OCI-LY1 (cell line): Measurements from ENCODE around the gene JAGN1.
"Not testable (repeated sequence)": the region's sequence is repeated elsewhere in the genome, so short reads cannot be mapped to it uniquely, and the experiment has no call there.

Experiments used
- H2AFZ ChIP-seq: fragments of 200-600 bp; sonication (generic), shearing (Covaris generic); 2 replicates; pipeline ENCODE4 v1.6.0; 2014; ENCODE audit warnings: antibody characterized with exemption, mild to moderate bottlenecking, low read length
- H3F3A ChIP-seq: fragments of 200-600 bp; sonication (generic), shearing (Covaris generic); 2 replicates; pipeline ENCODE4 v1.6.0; 2014; ENCODE audit warnings: mild to moderate bottlenecking, antibody characterized with exemption, low read length, moderate library complexity; ENCODE audit not compliant: insufficient read depth
- H3K27ac ChIP-seq: fragments of 200-600 bp; sonication (generic); 2 replicates; pipeline ENCODE4 v1.5.1; 2014; ENCODE audit warnings: low read length, mixed run types, mild to moderate bottlenecking, low read depth; ENCODE audit not compliant: poor library complexity, severe bottlenecking
- H3K27me3 ChIP-seq: fragments of 200-600 bp; sonication (generic); 2 replicates; pipeline ENCODE4 v1.6.0; 2014; ENCODE audit warnings: antibody characterized with exemption, mild to moderate bottlenecking, low read length, moderate library complexity; ENCODE audit not compliant: insufficient read depth
- H3K36me3 ChIP-seq: fragments of 200-600 bp; sonication (generic); 2 replicates; pipeline ENCODE4 v1.6.1; 2014; ENCODE audit warnings: mild to moderate bottlenecking, antibody characterized with exemption, low read length, moderate library complexity, mixed read lengths; ENCODE audit not compliant: insufficient read depth
- H3K4me1 ChIP-seq: fragments of 200-600 bp; sonication (generic); 2 replicates; pipeline ENCODE4 v1.5.1; 2014; ENCODE audit warnings: mild to moderate bottlenecking, low read length, moderate library complexity; ENCODE audit not compliant: insufficient read depth, severe bottlenecking
- H3K4me2 ChIP-seq: fragments of 200-600 bp; sonication (generic), shearing (Covaris generic); 2 replicates; pipeline ENCODE4 v1.6.1; 2014; ENCODE audit warnings: low read length
- H3K4me3 ChIP-seq: fragments of 200-600 bp; sonication (generic); 2 replicates; pipeline ENCODE4 v1.5.1; 2014; ENCODE audit warnings: low read length, low read depth, mild to moderate bottlenecking, mixed read lengths; ENCODE audit not compliant: poor library complexity, severe bottlenecking
- H3K79me2 ChIP-seq: fragments of 200-600 bp; shearing (Covaris generic); 2 replicates; pipeline ENCODE4 v1.6.1; 2016; ENCODE audit warnings: mixed run types, low read length, mixed read lengths; ENCODE audit not compliant: insufficient read depth
- H3K9ac ChIP-seq: fragments of 200-600 bp; sonication (generic), shearing (Covaris generic); 2 replicates; pipeline ENCODE4 v1.6.1; 2014; ENCODE audit warnings: mild to moderate bottlenecking, low read length, mixed read lengths
- H3K9me2 ChIP-seq: fragments of 200-600 bp; sonication (generic), shearing (Covaris generic); 2 replicates; pipeline ENCODE4 v1.6.1; 2014; ENCODE audit warnings: low read depth, mild to moderate bottlenecking, low read length, mixed read lengths
- H3K9me3 ChIP-seq: fragments of 200-600 bp; shearing (Covaris generic); 2 replicates; pipeline ENCODE4 v1.6.1; 2014; ENCODE audit warnings: low read length, mixed read lengths
- H4K20me1 ChIP-seq: fragments of 200-600 bp; sonication (generic), shearing (Covaris generic); 2 replicates; pipeline ENCODE4 v1.6.0; 2016; ENCODE audit warnings: mild to moderate bottlenecking, low read length; ENCODE audit not compliant: insufficient read depth
- CTCF ChIP-seq: fragments of 200-600 bp; sonication (generic), shearing (Covaris generic); IDR thresholded peaks from 2 replicates; pipeline ENCODE4 v1.5.1; 2017; ENCODE audit warnings: mild to moderate bottlenecking, antibody characterized with exemption, low read length, moderate library complexity, mixed read lengths
- EZH2 ChIP-seq: fragments of 200-600 bp; sonication (generic), shearing (Covaris generic); IDR thresholded peaks from 2 replicates; pipeline ENCODE4 v1.8.0; 2017; ENCODE audit warnings: borderline replicate concordance, mixed run types, mild to moderate bottlenecking, antibody characterized with exemption, low read length, moderate library complexity, mixed read lengths

The JAGN1 gene

GRCh38 chr3:9852528-9852927 is 37.9 kb upstream of the JAGN1 start:
- Histone ChIP-seq H3K4me3 (no peak overlapping the region), H3K27me3 (no peaks in the 10 kb centered on the region), H3F3A (no peaks in the 10 kb centered on the region), H4K20me1 (no peaks in the 10 kb centered on the region), H3K4me1 (no peaks in the 10 kb centered on the region), H3K79me2 (no peaks in the 10 kb centered on the region), H3K36me3 (no peaks in the 10 kb centered on the region), H3K9me3 (no peaks in the 10 kb centered on the region), H3K4me2 (no peak overlapping the region), H3K9me2 (no peaks in the 10 kb centered on the region), H2AFZ (no peak overlapping the region), H3K9ac (no peak overlapping the region), H3K27ac (no peak overlapping the region)
- TF ChIP-seq CTCF (peak; percentile 13; the same call in 1 of the 2 replicates), EZH2 (no peak)

GRCh38 chr3:9854291-9854940 is 36.0 kb upstream of the JAGN1 start:
- not testable (repeated sequence) for H3K79me2 ChIP-seq, H3K9ac ChIP-seq, H3K9me2 ChIP-seq

GRCh38 chr3:9855594-9855993 is 34.8 kb upstream of the JAGN1 start:
- H3K27me3 ChIP-seq: no peaks in the 10 kb centered on the region
- no peaks in the 10 kb centered on the region for H3F3A ChIP-seq
- H3K79me2 ChIP-seq: no peaks in the 10 kb centered on the region
- H3K9me2 ChIP-seq: no peaks in the 10 kb centered on the region
- H3K4me2 ChIP-seq: no peak overlapping the region
- H3K27ac ChIP-seq: no peak overlapping the region
- no peaks in the 10 kb centered on the region for H4K20me1 ChIP-seq
- no peak for TF ChIP-seq EZH2
- no peak for TF ChIP-seq CTCF
- no peak overlapping the region for H2AFZ ChIP-seq
- H3K9me3 ChIP-seq: no peaks in the 10 kb centered on the region
- H3K9ac ChIP-seq: no peak overlapping the region
- no peaks in the 10 kb centered on the region for H3K4me1 ChIP-seq
- H3K4me3 ChIP-seq: no peak overlapping the region
- no peaks in the 10 kb centered on the region for H3K36me3 ChIP-seq

More at GRCh38 chr3:9854291-9854940, 36.0 kb upstream of the JAGN1 start:
- not testable (repeated sequence) for H3F3A ChIP-seq, H3K4me1 ChIP-seq, H3K4me3 ChIP-seq, H4K20me1 ChIP-seq, H3K27ac ChIP-seq, H3K36me3 ChIP-seq, H3K4me2 ChIP-seq, H3K27me3 ChIP-seq, H2AFZ ChIP-seq, H3K9me3 ChIP-seq

- Histone ChIP-seq H3K27me3 (no peaks in the 10 kb centered on the region), H4K20me1 (no peaks in the 10 kb centered on the region), H3K4me3 (no peak overlapping the region), H3K9ac (no peak overlapping the region), H3F3A (no peaks in the 10 kb centered on the region), H3K9me3 (no peaks in the 10 kb centered on the region), H3K9me2 (no peaks in the 10 kb centered on the region), H3K36me3 (no peaks in the 10 kb centered on the region), H3K4me1 (no peaks in the 10 kb centered on the region), H3K4me2 (no peak overlapping the region), H3K79me2 (no peaks in the 10 kb centered on the region), H3K27ac (no peak overlapping the region), H2AFZ (no peak overlapping the region)
- no peak for TF ChIP-seq CTCF
- TF ChIP-seq EZH2: no peak
These were observed 30.8 kb upstream of the JAGN1 start for GRCh38 chr3:9859530-9860025.
